ENCODE data around the gene PDE8B.

PDE8B gene

GRCh38 chr5:77359231-77359630 is 148.8 kb downstream of the PDE8B start:
- TF ChIP-seq ZFP3 (CRISPR knock-in tag; IDR thresholded peaks at IDR 0.05) = no peak
- TF ChIP-seq SNAI2 (CRISPR knock-in tag; IDR thresholded peaks at IDR 0.05) = no peak
- TF ChIP-seq ZNF565 (CRISPR knock-in tag; conservative IDR thresholded peaks at IDR 0.05; ENCODE audit: low read depth) = no peak
- no peak for TF ChIP-seq CSRNP3 (CRISPR knock-in tag; IDR thresholded peaks at IDR 0.05)
- no peak for TF ChIP-seq POU6F1 (CRISPR knock-in tag; IDR thresholded peaks at IDR 0.05; ENCODE audit: borderline replicate concordance, low read depth)
- TF ChIP-seq TSHZ2 (CRISPR knock-in tag; IDR thresholded peaks at IDR 0.05) = no peak
- no peak for TF ChIP-seq ARNTL (CRISPR knock-in tag; IDR thresholded peaks at IDR 0.05; ENCODE audit: borderline replicate concordance, low read depth)
- no peak for TF ChIP-seq RARB (CRISPR knock-in tag; IDR thresholded peaks at IDR 0.05)
- TF ChIP-seq ESRRG (CRISPR knock-in tag; IDR thresholded peaks at IDR 0.05) = no peak
- no peak for TF ChIP-seq PPARA (CRISPR knock-in tag; IDR thresholded peaks at IDR 0.05; ENCODE audit: borderline replicate concordance)
- no peak for TF ChIP-seq TOX (CRISPR knock-in tag; IDR thresholded peaks at IDR 0.05; ENCODE audit: borderline replicate concordance)
- no peak for TF ChIP-seq CREB5 (CRISPR knock-in tag; IDR thresholded peaks at IDR 0.05; ENCODE audit: low read depth)
- no peak for TF ChIP-seq TCF4 (CRISPR knock-in tag; IDR thresholded peaks at IDR 0.05; ENCODE audit: borderline replicate concordance)
- TF ChIP-seq ZNF70 (CRISPR knock-in tag; IDR thresholded peaks at IDR 0.05) = no peak
- TF ChIP-seq ISL1 (CRISPR knock-in tag; IDR thresholded peaks at IDR 0.05) = no peak
- no peak for TF ChIP-seq OSR1 (CRISPR knock-in tag; IDR thresholded peaks at IDR 0.05)
- no peak for ATAC-seq

- no peak for TF ChIP-seq GLIS3 (CRISPR knock-in tag; IDR thresholded peaks at IDR 0.05)
- TF ChIP-seq POU6F1 (CRISPR knock-in tag; IDR thresholded peaks at IDR 0.05; ENCODE audit: borderline replicate concordance, low read depth) = no peak
- no peak for TF ChIP-seq CSRNP3 (CRISPR knock-in tag; IDR thresholded peaks at IDR 0.05)
- no peak for TF ChIP-seq ZFP3 (CRISPR knock-in tag; IDR thresholded peaks at IDR 0.05)
- TF ChIP-seq PATZ1 (CRISPR knock-in tag; IDR thresholded peaks at IDR 0.05; ENCODE audit: borderline replicate concordance) = no peak
- no peak for TF ChIP-seq CREB5 (CRISPR knock-in tag; IDR thresholded peaks at IDR 0.05; ENCODE audit: low read depth)
- TF ChIP-seq TSHZ2 (CRISPR knock-in tag; IDR thresholded peaks at IDR 0.05) = no peak
- TF ChIP-seq TCF4 (CRISPR knock-in tag; IDR thresholded peaks at IDR 0.05; ENCODE audit: borderline replicate concordance) = no peak
- no peak for TF ChIP-seq CSDC2 (CRISPR knock-in tag; IDR thresholded peaks at IDR 0.05)
- no peak for TF ChIP-seq BACH2 (CRISPR knock-in tag; IDR thresholded peaks at IDR 0.05; ENCODE audit: borderline replicate concordance)
- ATAC-seq = no peak
Measured at GRCh38 chr5:77360381-77360780, 149.9 kb downstream of the PDE8B start.
